ENCODE data around the gene BIRC2.

DNA sequence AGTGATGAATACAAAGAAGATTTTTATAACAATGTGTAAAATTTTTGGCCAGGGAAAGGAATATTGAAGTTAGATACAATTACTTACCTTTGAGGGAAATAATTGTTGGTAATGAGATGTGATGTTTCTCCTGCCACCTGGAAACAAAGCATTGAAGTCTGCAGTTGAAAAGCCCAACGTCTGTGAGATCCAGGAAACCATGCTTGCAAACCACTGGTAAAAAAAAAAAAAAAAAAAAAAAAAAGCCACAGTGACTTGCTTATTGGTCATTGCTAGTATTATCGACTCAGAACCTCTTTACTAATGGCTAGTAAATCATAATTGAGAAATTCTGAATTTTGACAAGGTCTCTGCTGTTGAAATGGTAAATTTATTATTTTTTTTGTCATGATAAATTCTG is 24.5 kb upstream of the BIRC2 start:
- TF ChIP-seq, protein P1, sequence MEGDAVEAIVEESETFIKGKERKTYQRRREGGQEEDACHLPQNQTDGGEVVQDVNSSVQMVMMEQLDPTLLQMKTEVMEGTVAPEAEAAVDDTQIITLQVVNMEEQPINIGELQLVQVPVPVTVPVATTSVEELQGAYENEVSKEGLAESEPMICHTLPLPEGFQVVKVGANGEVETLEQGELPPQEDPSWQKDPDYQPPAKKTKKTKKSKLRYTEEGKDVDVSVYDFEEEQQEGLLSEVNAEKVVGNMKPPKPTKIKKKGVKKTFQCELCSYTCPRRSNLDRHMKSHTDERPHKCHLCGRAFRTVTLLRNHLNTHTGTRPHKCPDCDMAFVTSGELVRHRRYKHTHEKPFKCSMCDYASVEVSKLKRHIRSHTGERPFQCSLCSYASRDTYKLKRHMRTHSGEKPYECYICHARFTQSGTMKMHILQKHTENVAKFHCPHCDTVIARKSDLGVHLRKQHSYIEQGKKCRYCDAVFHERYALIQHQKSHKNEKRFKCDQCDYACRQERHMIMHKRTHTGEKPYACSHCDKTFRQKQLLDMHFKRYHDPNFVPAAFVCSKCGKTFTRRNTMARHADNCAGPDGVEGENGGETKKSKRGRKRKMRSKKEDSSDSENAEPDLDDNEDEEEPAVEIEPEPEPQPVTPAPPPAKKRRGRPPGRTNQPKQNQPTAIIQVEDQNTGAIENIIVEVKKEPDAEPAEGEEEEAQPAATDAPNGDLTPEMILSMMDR (IDR thresholded peaks at IDR 0.05) = no peak
- no peak for TF ChIP-seq EP300 (IDR thresholded peaks at IDR 0.05; ENCODE audit: borderline replicate concordance in 1 of 2, low read depth in 1 of 2, low read length in 1 of 2)
- TF ChIP-seq FOXJ3 (CRISPR knock-in tag; IDR thresholded peaks at IDR 0.05) = no peak
- no peak for TF ChIP-seq TAF1 (IDR thresholded peaks at IDR 0.05; ENCODE audit: borderline replicate concordance, low read depth, low read length)
- TF ChIP-seq RAD21 (IDR thresholded peaks at IDR 0.05; ENCODE audit: low read length) = no peak
